Transverse colon (tissue), 4 donors: Measurements from ENCODE around the gene SNX18. TPM values are rescaled to one million over a fixed set of nuclear protein-coding genes. Genes with fewer than 3 reads are reported as not detected.

ENCODE experiments used
- DNase-seq: peaks from one replicate; pipeline ENCODE4 v3.0.0-alpha.2; 2019
- H3K27ac ChIP-seq, 4 donors: fragments of 200-600 bp; sonication (generic); 2 replicates each; pipeline ENCODE4 v1.5.1; 2016 to 2018; ENCODE audit warnings: inconsistent platforms in 4 of 4
- H3K27me3 ChIP-seq: fragments of 200-600 bp; sonication (generic); 2 replicates; pipeline ENCODE4 v1.5.1; 2017; ENCODE audit warnings: inconsistent platforms
- H3K36me3 ChIP-seq, 4 donors: fragments of 200-600 bp; sonication (generic); 2 replicates each; pipeline ENCODE4 v1.5.1; 2017 to 2019; ENCODE audit warnings: inconsistent platforms in 4 of 4
- H3K4me1 ChIP-seq, 4 donors: fragments of 200-600 bp; sonication (generic); 2 replicates each; pipeline ENCODE4 v1.5.1; 2017 to 2020; ENCODE audit warnings: inconsistent platforms in 4 of 4
- H3K4me3 ChIP-seq, 4 donors: fragments of 200-600 bp; sonication (generic); 1 replicate in 1 of 4; 2 replicates in 3 of 4; pipeline versions ENCODE4 v1.5.1 to v1.6.1; 2017 to 2019; ENCODE audit warnings: inconsistent platforms in 4 of 4
- H3K9me3 ChIP-seq, 2 donors: fragments of 200-600 bp; sonication (generic); 2 replicates each; pipeline ENCODE4 v1.5.1; 2017 to 2019; ENCODE audit warnings: inconsistent platforms in 2 of 2
- CTCF ChIP-seq, 5 experiments: fragments of 200-600 bp in 3 of 5; fragments of 450-650 bp in 2 of 5; sonication (generic) in 3 of 5; IDR thresholded peaks; 1 replicate in 2 of 5; 2 replicates in 3 of 5; pipeline ENCODE4 v1.5.1; 2016 to 2017; ENCODE audit warnings: antibody characterized with exemption in 5 of 5, inconsistent platforms in 3 of 5, mild to moderate bottlenecking in 2 of 5, moderate library complexity in 1 of 5
- EP300 ChIP-seq: sonication (generic); formaldehyde crosslinking; IDR thresholded peaks from one replicate; pipeline ENCODE4 v1.6.1; 2017; ENCODE audit warnings: antibody characterized with exemption, low read depth
- POLR2A ChIP-seq: fragments of 450-650 bp; IDR thresholded peaks from one replicate; pipeline ENCODE4 v1.6.1; 2016; ENCODE audit warnings: antibody characterized with exemption, mild to moderate bottlenecking, moderate library complexity
- POLR2AphosphoS5 ChIP-seq, 3 donors: sonication (generic); formaldehyde crosslinking; IDR thresholded peaks; one replicate each; pipeline ENCODE4 v1.6.1; 2016; ENCODE audit warnings: antibody characterized with exemption in 3 of 3
- WGBS, 2 donors: methylation state at CpG; one replicate each; pipeline ENCODE4 v1.1.5; 2018; ENCODE audit warnings: low coverage in 1 of 2; 5-methylcytosine and 5-hydroxymethylcytosine counted together
- in situ Hi-C, 4 donors: fragments of 200-750 bp; cut with MboI; loops; one replicate each; pipeline versions ENCODE4 v1.15.0 to v1.15.1; 2017; ENCODE audit warnings: low sequenced_read_pairs in 3 of 4, low pct_ligation_motif_present in 1 of 4, low pct_unique_long_range_greater_than_20kb in 1 of 4
- intact Hi-C: fragments of 100-400 bp; cut with DNase I; formaldehyde crosslinking; loops from one replicate; pipeline ENCODE4 v1.15.1; 2023; ENCODE audit warnings: low total_unique reads
- total RNA-seq, 4 donors: library from RNA; depleted of rRNA; stranded (reverse); fragments of >200 nt; gene quantifications; one replicate each; pipeline ENCODE4 v1.1.0, GENCODE V29; 2016

Gene SNX18
- total RNA-seq, 4 donors from 2014 or later: 18.0 to 35.4 (median 20.0) TPM

GRCh38 chr5:54525692-54526091, 8.1 kb downstream of the SNX18 start:
- Histone ChIP-seq H3K4me1 (peaks cover 4 to 66% (median 25%) of the 10 kb centered on the region in 4 donors), H3K27ac (no peak overlapping the region), H3K36me3 (no peaks in the 10 kb centered on the region), H3K9me3 (no peaks in the 10 kb centered on the region), H3K27me3 (no peaks in the 10 kb centered on the region), H3K4me3 (no peak overlapping the region)
- WGBS, 2 donors: 75 to 81% methylated on average over 2 to 6 of the region's 6 CpGs
- no peak for TF ChIP-seq CTCF (IDR thresholded peaks at IDR 0.05)
- no peak for TF ChIP-seq EP300
- TF ChIP-seq POLR2AphosphoS5 (IDR thresholded peaks at IDR 0.05): no peak
- no peak for TF ChIP-seq POLR2A
- intact Hi-C loops: no loop called here
- in situ Hi-C loops: no loop called here
- no peak for DNase-seq

GRCh38 chr5:54526604-54527288, 9.2 kb downstream of the SNX18 start:
- TF ChIP-seq POLR2A (no peak), POLR2AphosphoS5 (IDR thresholded peaks at IDR 0.05) (no peak), EP300 (no peak), CTCF (IDR thresholded peaks at IDR 0.05) (no peak)
- intact Hi-C loops (no loop called here), in situ Hi-C loops (no loop called here)
- no peak for DNase-seq
- peaks cover 4 to 57% (median 27%) of the 10 kb centered on the region in 4 donors for H3K4me1 ChIP-seq
- no peak overlapping the region for H3K4me3 ChIP-seq
- H3K27me3 ChIP-seq: no peaks in the 10 kb centered on the region
- WGBS, 2 donors: 81 to 87% methylated on average over 6 of the region's 6 CpGs
- no peaks in the 10 kb centered on the region for H3K36me3 ChIP-seq
- no peak overlapping the region for H3K27ac ChIP-seq
- no peaks in the 10 kb centered on the region for H3K9me3 ChIP-seq

- no peak overlapping the region for H3K27ac ChIP-seq
- DNase-seq: no peak
- in situ Hi-C loops (no loop called here), intact Hi-C loops (no loop called here)
- H3K9me3 ChIP-seq: no peaks in the 10 kb centered on the region
- H3K27me3 ChIP-seq: no peaks in the 10 kb centered on the region
- no peaks in the 10 kb centered on the region for H3K36me3 ChIP-seq
- TF ChIP-seq POLR2A (no peak), POLR2AphosphoS5 (IDR thresholded peaks at IDR 0.05) (no peak), EP300 (no peak), CTCF (IDR thresholded peaks at IDR 0.05) (no peak)
- H3K4me1 ChIP-seq: peaks cover 5 to 61% (median 28%) of the 10 kb centered on the region in 4 donors
- WGBS, 2 donors: 86 to 92% methylated on average over 3 to 15 of the region's 15 CpGs
- no peak overlapping the region for H3K4me3 ChIP-seq
These were observed 11.2 kb downstream of the SNX18 start for GRCh38 chr5:54528633-54529209.

- H3K4me1 ChIP-seq: peaks cover 11 to 61% (median 27%) of the 10 kb centered on the region in 4 donors
- in situ Hi-C loops (no loop called here), intact Hi-C loops (no loop called here)
- no peaks in the 10 kb centered on the region for H3K36me3 ChIP-seq
- TF ChIP-seq EP300 (no peak), POLR2AphosphoS5 (IDR thresholded peaks at IDR 0.05) (no peak), POLR2A (no peak), CTCF (IDR thresholded peaks at IDR 0.05) (no peak)
- DNase-seq: no peak
- H3K4me3 ChIP-seq: no peak overlapping the region
- H3K27me3 ChIP-seq: no peaks in the 10 kb centered on the region
- H3K27ac ChIP-seq: no peak overlapping the region
- WGBS, 2 donors: 66 to 90% methylated on average over 2 of the region's 2 CpGs
- H3K9me3 ChIP-seq: no peaks in the 10 kb centered on the region
These were observed 12.0 kb downstream of the SNX18 start for GRCh38 chr5:54529565-54529964.
